ENCODE results near the gene NSMF. TPM values are rescaled to one million over a fixed set of nuclear protein-coding genes. Genes with fewer than 3 reads are reported as not detected.

NSMF gene
- total and polyA plus RNA-seq, 9 donors: 9.9 to 31.1 (median 22.2) TPM

DNA sequence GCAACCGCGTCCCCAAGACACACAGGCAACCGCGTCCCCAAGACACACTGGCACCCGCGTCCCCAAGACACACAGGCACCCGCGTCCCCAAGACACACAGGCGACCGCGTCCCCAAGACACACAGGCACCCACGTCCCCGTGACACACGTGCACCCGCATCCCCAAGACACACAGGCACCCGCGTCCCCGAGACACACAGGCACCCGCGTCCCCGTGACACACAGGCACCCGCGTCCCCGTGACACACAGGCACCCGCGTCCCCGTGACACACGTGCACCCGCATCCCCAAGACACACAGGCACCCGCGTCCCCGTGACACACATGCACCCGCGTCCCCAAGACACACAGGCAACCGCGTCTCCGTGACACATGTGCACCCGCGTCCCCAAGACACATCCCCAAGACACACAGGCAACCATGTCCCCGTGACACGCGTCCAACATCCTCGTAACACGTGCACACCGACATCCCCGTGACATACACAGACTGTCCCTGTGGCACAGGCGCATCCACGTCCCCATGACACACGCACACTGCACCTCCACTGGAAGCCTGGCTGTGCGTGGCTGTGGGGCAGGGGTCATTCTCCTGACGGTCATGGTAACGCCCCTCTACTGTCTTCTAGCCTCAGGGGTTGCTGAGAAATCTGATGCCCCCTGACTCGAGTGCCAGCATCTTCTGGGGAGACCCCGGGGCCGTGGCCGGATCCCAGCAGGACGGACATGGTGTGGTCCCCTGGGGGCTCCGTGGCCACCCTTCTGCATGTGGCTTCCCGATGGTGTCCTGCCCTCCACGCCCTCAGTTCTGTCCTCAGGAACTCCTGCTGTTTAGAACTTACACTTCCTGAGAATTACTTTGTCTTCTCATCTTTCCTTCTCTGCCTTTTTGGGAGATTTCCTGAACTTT, 60.3 kb downstream of the NSMF start:
- H3K4me3 ChIP-seq (ENCODE audit: low read length): no peak overlapping the region
- no peak for DNase-seq
- WGBS (ENCODE audit: insufficient coverage): 95% methylated on average over 59 of the region's 60 CpGs

DNA sequence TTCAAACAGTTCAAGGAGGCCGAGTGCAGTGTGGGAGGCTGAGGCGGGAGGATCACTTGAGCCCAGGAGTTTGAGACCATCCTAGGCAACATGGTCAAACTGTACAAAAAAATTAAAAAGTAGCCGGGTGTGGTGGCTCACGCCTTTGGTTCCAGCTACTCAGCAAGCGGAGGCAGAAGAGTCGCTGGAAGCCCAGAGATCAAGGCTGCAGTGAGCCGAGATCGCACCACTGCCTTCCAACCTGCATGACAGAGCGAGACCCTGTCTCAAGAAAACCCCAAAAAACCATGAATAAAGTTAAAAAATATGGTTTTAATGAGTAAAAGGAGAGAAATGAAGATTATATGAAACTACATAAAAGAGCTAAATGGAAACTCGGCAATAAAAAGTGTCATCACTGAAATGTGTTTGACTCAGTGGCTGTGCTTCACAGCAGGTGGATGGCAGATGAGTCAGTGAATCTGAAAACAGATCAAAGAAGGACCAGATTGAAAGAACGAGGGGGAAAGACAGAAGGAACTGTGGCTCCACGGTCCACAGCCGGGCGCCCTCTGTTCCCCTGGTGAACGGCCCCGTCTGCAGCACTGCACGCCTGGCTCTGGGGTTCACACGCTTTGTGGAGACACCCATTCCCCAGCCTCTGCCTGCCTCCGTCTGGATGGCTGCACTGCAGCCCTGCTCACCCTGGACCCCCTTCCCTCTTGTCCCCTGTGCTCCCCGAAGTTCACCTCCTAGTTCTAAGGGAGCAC, 61.3 kb downstream of the NSMF start:
- no peak for DNase-seq
- 97% methylated on average over 11 of the region's 20 CpGs for WGBS (ENCODE audit: insufficient coverage)
- Histone ChIP-seq H3K27me3 (ENCODE audit: control insufficient read depth, insufficient read depth, low read length) (no peaks in the 10 kb centered on the region), H3K36me3 (ENCODE audit: control insufficient read depth, insufficient read depth, low read length) (peaks cover 8% of the 10 kb centered on the region), H3K27ac (ENCODE audit: low read length) (no peak overlapping the region), H3K4me3 (ENCODE audit: low read length) (no peak overlapping the region), H3K9me3 (replicated peaks; ENCODE audit: control insufficient read depth, low read depth, low read length) (no peaks in the 10 kb centered on the region), H3K4me1 (ENCODE audit: control insufficient read depth, insufficient read depth, low read length) (peaks cover 7% of the 10 kb centered on the region)

More for the DNA sequence above, 60.3 kb downstream of the NSMF start:
- Histone ChIP-seq H3K9me3 (replicated peaks; ENCODE audit: control insufficient read depth, low read depth, low read length) (no peaks in the 10 kb centered on the region), H3K36me3 (ENCODE audit: control insufficient read depth, insufficient read depth, low read length) (peaks cover 8% of the 10 kb centered on the region), H3K4me1 (ENCODE audit: control insufficient read depth, insufficient read depth, low read length) (peaks cover 10% of the 10 kb centered on the region), H3K27ac (ENCODE audit: low read length) (no peak overlapping the region), H3K27me3 (ENCODE audit: control insufficient read depth, insufficient read depth, low read length) (no peaks in the 10 kb centered on the region)

Other genes with a start within 250 kb of the NSMF start
- 0.18 TPM for gene RNF208, start 237.1 kb downstream of the NSMF start, total RNA-seq
- gene RNF208, start 237.1 kb downstream of the NSMF start, polyA plus RNA-seq (ENCODE audit: insufficient read depth in 1 of 8, insufficient read length in 8 of 8, low replicate concordance in 1 of 8): 1 to 10 TPM; 2.4 to 5.1 (median 2.8) TPM
- 0.18 TPM for gene CYSRT1, start 234.2 kb downstream of the NSMF start, total RNA-seq
- 1 to 10 TPM in 7 of 8 donors, under 1 TPM in 1; 1.00 to 5.6 (median 3.2) TPM for gene CYSRT1, start 234.2 kb downstream of the NSMF start, polyA plus RNA-seq (ENCODE audit: insufficient read depth in 1 of 8, insufficient read length in 8 of 8, low replicate concordance in 1 of 8)
- gene RNF224, start 231.8 kb downstream of the NSMF start, total RNA-seq: not detected
- 1 to 10 TPM in 7 of 8 donors, under 1 TPM in 1; 0.68 to 7.4 (median 2.6) TPM for gene RNF224, start 231.8 kb downstream of the NSMF start, polyA plus RNA-seq (ENCODE audit: insufficient read depth in 1 of 8, insufficient read length in 8 of 8, low replicate concordance in 1 of 8)
- 0.04 TPM for gene SLC34A3, start 228.4 kb downstream of the NSMF start, total RNA-seq
- 1 to 10 TPM in 7 of 8 donors, under 1 TPM in 1; 0.47 to 3.6 (median 1.5) TPM for gene SLC34A3, start 228.4 kb downstream of the NSMF start, polyA plus RNA-seq (ENCODE audit: insufficient read depth in 1 of 8, insufficient read length in 8 of 8, low replicate concordance in 1 of 8)
- 97.1 TPM for gene TUBB4B, start 218.0 kb downstream of the NSMF start, total RNA-seq
- gene TUBB4B, start 218.0 kb downstream of the NSMF start, polyA plus RNA-seq (ENCODE audit: insufficient read depth in 1 of 8, insufficient read length in 8 of 8, low replicate concordance in 1 of 8): 100 to 1,000 TPM; 200 to 222 (median 217) TPM
- not detected for gene STPG3, start 208.0 kb downstream of the NSMF start, total RNA-seq
- gene STPG3, start 208.0 kb downstream of the NSMF start, polyA plus RNA-seq (ENCODE audit: insufficient read depth in 1 of 8, insufficient read length in 8 of 8, low replicate concordance in 1 of 8): under 1 TPM in 7 of 8 donors, not detected in 1; 0.15 to 0.79 (median 0.33) TPM
- gene NELFB, start 204.0 kb downstream of the NSMF start, total RNA-seq: 25.9 TPM
- gene NELFB, start 204.0 kb downstream of the NSMF start, polyA plus RNA-seq (ENCODE audit: insufficient read depth in 1 of 8, insufficient read length in 8 of 8, low replicate concordance in 1 of 8): 10 to 100 TPM; 50.4 to 57.6 (median 52.9) TPM
- 4.4 TPM for gene TOR4A, start 181.6 kb downstream of the NSMF start, total RNA-seq
- gene TOR4A, start 181.6 kb downstream of the NSMF start, polyA plus RNA-seq (ENCODE audit: insufficient read depth in 1 of 8, insufficient read length in 8 of 8, low replicate concordance in 1 of 8): 1 to 10 TPM; 3.6 to 9.3 (median 8.3) TPM
- 2.5 TPM for gene NRARP, start 157.1 kb downstream of the NSMF start, total RNA-seq
- 1 to 10 TPM; 3.4 to 7.5 (median 5.8) TPM for gene NRARP, start 157.1 kb downstream of the NSMF start, polyA plus RNA-seq (ENCODE audit: insufficient read depth in 1 of 8, insufficient read length in 8 of 8, low replicate concordance in 1 of 8)
- 9.0 TPM for gene EXD3, start 36.2 kb downstream of the NSMF start, total RNA-seq
- gene EXD3, start 36.2 kb downstream of the NSMF start, polyA plus RNA-seq (ENCODE audit: insufficient read depth in 1 of 8, insufficient read length in 8 of 8, low replicate concordance in 1 of 8): 10 to 100 TPM in 6 of 8 donors, 1 to 10 TPM in 2; 7.4 to 19.0 (median 11.8) TPM
- 2.0 TPM for gene NOXA1, start 35.9 kb downstream of the NSMF start, total RNA-seq
- 1 to 10 TPM in 7 of 8 donors, under 1 TPM in 1; 0.99 to 5.1 (median 2.6) TPM for gene NOXA1, start 35.9 kb downstream of the NSMF start, polyA plus RNA-seq (ENCODE audit: insufficient read depth in 1 of 8, insufficient read length in 8 of 8, low replicate concordance in 1 of 8)
- 0.18 TPM for gene ENTPD8, start 18.0 kb downstream of the NSMF start, total RNA-seq
- gene ENTPD8, start 18.0 kb downstream of the NSMF start, polyA plus RNA-seq (ENCODE audit: insufficient read depth in 1 of 8, insufficient read length in 8 of 8, low replicate concordance in 1 of 8): 1 to 10 TPM in 1 of 8 donors, under 1 TPM in 7; 0.35 to 1.2 (median 0.42) TPM
- 0.80 TPM for gene PNPLA7, start 91.1 kb upstream of the NSMF start, total RNA-seq
- gene PNPLA7, start 91.1 kb upstream of the NSMF start, polyA plus RNA-seq (ENCODE audit: insufficient read depth in 1 of 8, insufficient read length in 8 of 8, low replicate concordance in 1 of 8): 1 to 10 TPM; 1.3 to 3.6 (median 2.5) TPM
- gene MRPL41, start 92.5 kb upstream of the NSMF start, total RNA-seq: 37.8 TPM
- 10 to 100 TPM; 25.6 to 42.1 (median 31.7) TPM for gene MRPL41, start 92.5 kb upstream of the NSMF start, polyA plus RNA-seq (ENCODE audit: insufficient read depth in 1 of 8, insufficient read length in 8 of 8, low replicate concordance in 1 of 8)
- 27.4 TPM for gene DPH7, start 119.6 kb upstream of the NSMF start, total RNA-seq
- gene DPH7, start 119.6 kb upstream of the NSMF start, polyA plus RNA-seq (ENCODE audit: insufficient read depth in 1 of 8, insufficient read length in 8 of 8, low replicate concordance in 1 of 8): 10 to 100 TPM; 20.8 to 34.8 (median 26.9) TPM
- gene ZMYND19, start 131.2 kb upstream of the NSMF start, total RNA-seq: 18.6 TPM
- gene ZMYND19, start 131.2 kb upstream of the NSMF start, polyA plus RNA-seq (ENCODE audit: insufficient read depth in 1 of 8, insufficient read length in 8 of 8, low replicate concordance in 1 of 8): 10 to 100 TPM; 18.5 to 22.8 (median 19.4) TPM
- 27.1 TPM for gene ARRDC1, start 146.4 kb upstream of the NSMF start, total RNA-seq
- gene ARRDC1, start 146.4 kb upstream of the NSMF start, polyA plus RNA-seq (ENCODE audit: insufficient read depth in 1 of 8, insufficient read length in 8 of 8, low replicate concordance in 1 of 8): 10 to 100 TPM; 20.6 to 41.3 (median 32.8) TPM
- 29.9 TPM for gene EHMT1, start 159.7 kb upstream of the NSMF start, total RNA-seq
- 10 to 100 TPM; 42.9 to 59.7 (median 47.9) TPM for gene EHMT1, start 159.7 kb upstream of the NSMF start, polyA plus RNA-seq (ENCODE audit: insufficient read depth in 1 of 8, insufficient read length in 8 of 8, low replicate concordance in 1 of 8)